A673 (cell line): Measurements from ENCODE around the gene TACC3.

Source experiments
- CTCF ChIP-seq: fragments of 300-800, 200-600 bp; sonication (generic); conservative IDR thresholded peaks from 2 replicates; pipeline ENCODE4 v1.5.1; 2017; ENCODE audit warnings: low read depth, mild to moderate bottlenecking, antibody characterized with exemption, low read length, moderate library complexity, mixed read lengths
- EZH2 ChIP-seq: fragments of 200-600 bp; sonication (generic); IDR thresholded peaks from 2 replicates; pipeline ENCODE4 v1.6.1; 2017; ENCODE audit warnings: borderline replicate concordance, low read depth, mild to moderate bottlenecking, mixed read lengths, antibody characterized with exemption, low read length; ENCODE audit not compliant: poor library complexity, severe bottlenecking

GRCh38 chr4:1792832-1793495, 71.6 kb downstream of the TACC3 start, which contains the start of gene FGFR3:
- TF ChIP-seq CTCF (no peak), EZH2 (no peak)
